ENCODE measurements around the gene ARHGEF4. TPM values are rescaled to one million over a fixed set of nuclear protein-coding genes. Genes with fewer than 3 reads are reported as not detected.

The ARHGEF4 gene
- polyA plus RNA-seq, 1 donor (not counting 4 experiments of a cell fraction or from before 2014, with no cell fraction given) = 22.6 TPM

DNA sequence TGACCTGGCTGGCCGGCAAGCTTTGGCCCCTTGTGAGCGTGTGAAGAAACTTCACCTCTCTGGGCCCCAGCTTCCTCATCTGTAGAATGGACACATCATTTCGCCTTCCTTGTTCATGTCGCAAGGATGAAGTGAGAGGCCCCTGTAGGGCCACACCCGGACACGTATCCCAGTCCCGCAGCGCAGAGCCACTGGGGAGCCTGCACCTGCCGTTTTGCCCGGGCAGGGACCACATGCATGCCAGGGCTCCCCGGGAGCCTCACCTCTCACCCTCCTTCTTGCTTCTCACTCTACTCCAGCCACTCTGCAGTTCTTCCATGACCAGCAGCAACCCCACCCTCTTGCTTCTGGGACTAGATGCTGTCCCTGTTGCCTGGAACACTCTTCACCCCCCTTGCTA is 179.1 kb downstream of the ARHGEF4 start:
- dilution Hi-C loops (cut with MboI; ENCODE audit: extremely low pct_ligation_motif_present, low sequenced_read_pairs) = no loop called here
- Histone ChIP-seq H3K27me3 (ENCODE audit: control insufficient read depth, extremely low read depth, insufficient read depth, low read length) (no peaks in the 10 kb centered on the region), H2AFZ (ENCODE audit: control insufficient read depth, low read length) (no peak overlapping the region), H3K4me3 (ENCODE audit: control insufficient read depth in 2 of 3, extremely low read depth in 1 of 3, insufficient read depth in 2 of 3, low read depth in 1 of 3, low read length in 3 of 3) (no peak overlapping the region), H3K9me1 (ENCODE audit: control insufficient read depth, extremely low read depth, insufficient read depth, low read length) (no peaks in the 10 kb centered on the region), H3K79me2 (ENCODE audit: control insufficient read depth, insufficient read depth, low read length) (no peaks in the 10 kb centered on the region), H3K4me1 (ENCODE audit: control insufficient read depth, extremely low read depth, insufficient read depth, low read length) (peaks cover 48% of the 10 kb centered on the region), H4K20me1 (ENCODE audit: control insufficient read depth, extremely low read depth, insufficient read depth, low read length) (no peaks in the 10 kb centered on the region), H3K27ac (ENCODE audit: control insufficient read depth, insufficient read depth, low read length) (peak overlapping the region; percentile 96), H3K4me2 (ENCODE audit: control insufficient read depth, extremely low read depth, insufficient read depth, low read depth, low read length) (no peak overlapping the region), H3K9me3 (ENCODE audit: control insufficient read depth, low read depth, low read length) (no peaks in the 10 kb centered on the region), H3K9ac (ENCODE audit: control insufficient read depth, extremely low read depth, insufficient read depth, low read length) (no peak overlapping the region), H3K36me3 (ENCODE audit: control insufficient read depth in 2 of 2, extremely low read depth in 1 of 2, insufficient read depth in 2 of 2, low read length in 2 of 2) (no peaks in the 10 kb centered on the region)
- TF ChIP-seq EZH2 (IDR thresholded peaks at IDR 0.05; ENCODE audit: low read length) = no peak
- TF ChIP-seq, protein P1, sequence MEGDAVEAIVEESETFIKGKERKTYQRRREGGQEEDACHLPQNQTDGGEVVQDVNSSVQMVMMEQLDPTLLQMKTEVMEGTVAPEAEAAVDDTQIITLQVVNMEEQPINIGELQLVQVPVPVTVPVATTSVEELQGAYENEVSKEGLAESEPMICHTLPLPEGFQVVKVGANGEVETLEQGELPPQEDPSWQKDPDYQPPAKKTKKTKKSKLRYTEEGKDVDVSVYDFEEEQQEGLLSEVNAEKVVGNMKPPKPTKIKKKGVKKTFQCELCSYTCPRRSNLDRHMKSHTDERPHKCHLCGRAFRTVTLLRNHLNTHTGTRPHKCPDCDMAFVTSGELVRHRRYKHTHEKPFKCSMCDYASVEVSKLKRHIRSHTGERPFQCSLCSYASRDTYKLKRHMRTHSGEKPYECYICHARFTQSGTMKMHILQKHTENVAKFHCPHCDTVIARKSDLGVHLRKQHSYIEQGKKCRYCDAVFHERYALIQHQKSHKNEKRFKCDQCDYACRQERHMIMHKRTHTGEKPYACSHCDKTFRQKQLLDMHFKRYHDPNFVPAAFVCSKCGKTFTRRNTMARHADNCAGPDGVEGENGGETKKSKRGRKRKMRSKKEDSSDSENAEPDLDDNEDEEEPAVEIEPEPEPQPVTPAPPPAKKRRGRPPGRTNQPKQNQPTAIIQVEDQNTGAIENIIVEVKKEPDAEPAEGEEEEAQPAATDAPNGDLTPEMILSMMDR (optimal IDR thresholded peaks at IDR 0.05 in 1 of 3, IDR thresholded peaks at IDR 0.05 in 1 of 3, conservative IDR thresholded peaks at IDR 0.05 in 1 of 3; ENCODE audit: extremely low read depth in 1 of 3, insufficient read depth in 2 of 3, low read length in 3 of 3) = no peak
- FAIRE-seq (no peak), DNase-seq (ENCODE audit: low read depth, low spot score) (no peak)

DNA sequence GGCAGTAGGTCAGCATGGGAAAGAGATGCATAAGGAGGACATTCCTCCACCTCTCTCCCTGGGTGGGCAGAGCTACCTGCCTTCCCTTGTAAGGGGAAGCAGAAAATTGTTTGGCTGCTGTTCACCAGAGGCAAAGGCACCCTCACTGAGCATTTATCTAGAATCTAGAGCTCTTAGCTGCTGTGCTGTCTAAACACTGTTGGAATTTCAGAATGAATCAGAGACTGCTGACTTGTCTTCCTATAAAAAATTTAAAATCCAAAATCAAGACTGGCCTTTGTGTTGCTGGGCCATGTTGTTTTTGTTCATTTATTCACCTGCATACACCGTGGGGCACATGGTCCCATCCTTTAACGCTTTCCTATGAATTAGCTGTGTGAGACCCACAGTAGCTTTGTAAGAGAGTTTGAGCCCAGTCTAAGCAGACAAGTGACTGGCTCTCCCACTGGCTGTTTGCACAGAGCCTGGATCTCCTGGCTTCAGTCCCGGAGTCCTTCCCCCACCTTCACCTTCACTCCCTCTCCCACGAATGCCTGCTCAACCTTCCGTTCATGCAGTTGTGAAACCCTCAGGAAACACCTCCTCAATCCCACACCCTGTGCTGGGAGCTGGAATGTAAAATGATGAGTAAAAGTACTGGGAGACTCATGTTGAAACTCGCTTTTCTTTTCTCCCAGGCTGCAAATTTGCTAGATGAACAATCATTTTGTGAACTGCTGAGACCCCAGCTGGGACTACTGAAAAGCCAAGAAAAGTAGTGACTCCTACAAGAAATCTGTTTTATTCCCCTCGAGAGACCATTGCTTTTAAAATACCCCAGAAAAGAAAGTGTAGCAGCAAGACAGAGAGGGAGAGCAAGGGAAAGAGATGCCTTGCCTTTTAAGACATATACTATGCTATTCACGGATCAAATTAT is 180.4 kb downstream of the ARHGEF4 start:
- peak overlapping the region; percentile 71 for H2AFZ ChIP-seq (ENCODE audit: control insufficient read depth, low read length)

More for the DNA sequence above, 180.4 kb downstream of the ARHGEF4 start:
- no peaks in the 10 kb centered on the region for H4K20me1 ChIP-seq (ENCODE audit: control insufficient read depth, extremely low read depth, insufficient read depth, low read length)
- H3K4me3 ChIP-seq (ENCODE audit: control insufficient read depth in 2 of 3, extremely low read depth in 1 of 3, insufficient read depth in 2 of 3, low read depth in 1 of 3, low read length in 3 of 3) = peak overlapping the region; percentile 1 to 69 (median 66)
- TF ChIP-seq, protein P1 (optimal IDR thresholded peaks at IDR 0.05 in 1 of 3, IDR thresholded peaks at IDR 0.05 in 1 of 3, conservative IDR thresholded peaks at IDR 0.05 in 1 of 3; ENCODE audit: extremely low read depth in 1 of 3, insufficient read depth in 2 of 3, low read length in 3 of 3) = no peak
- no peak for TF ChIP-seq EZH2 (IDR thresholded peaks at IDR 0.05; ENCODE audit: low read length)
- peak overlapping the region; percentile 96 for H3K27ac ChIP-seq (ENCODE audit: control insufficient read depth, insufficient read depth, low read length)
- no peaks in the 10 kb centered on the region for H3K79me2 ChIP-seq (ENCODE audit: control insufficient read depth, insufficient read depth, low read length)
- peak overlapping the region; percentile 98 for H3K4me2 ChIP-seq (ENCODE audit: control insufficient read depth, extremely low read depth, insufficient read depth, low read depth, low read length)
- dilution Hi-C loops (cut with MboI; ENCODE audit: extremely low pct_ligation_motif_present, low sequenced_read_pairs) = no loop called here
- H3K9me1 ChIP-seq (ENCODE audit: control insufficient read depth, extremely low read depth, insufficient read depth, low read length) = no peaks in the 10 kb centered on the region
- H3K27me3 ChIP-seq (ENCODE audit: control insufficient read depth, extremely low read depth, insufficient read depth, low read length) = no peaks in the 10 kb centered on the region
- no peaks in the 10 kb centered on the region for H3K36me3 ChIP-seq (ENCODE audit: control insufficient read depth in 2 of 2, extremely low read depth in 1 of 2, insufficient read depth in 2 of 2, low read length in 2 of 2)
- no peaks in the 10 kb centered on the region for H3K9me3 ChIP-seq (ENCODE audit: control insufficient read depth, low read depth, low read length)
- DNase-seq (ENCODE audit: low read depth, low spot score) (peak; percentile 78), FAIRE-seq (peak; percentile 99)
- H3K4me1 ChIP-seq (ENCODE audit: control insufficient read depth, extremely low read depth, insufficient read depth, low read length) = peaks cover 48% of the 10 kb centered on the region
- H3K9ac ChIP-seq (ENCODE audit: control insufficient read depth, extremely low read depth, insufficient read depth, low read length) = peak overlapping the region; percentile 87

Data from keratinocyte (primary cell).